Vagina (tissue), 2 donors: ENCODE measurements around the gene RGS2.

Experiments used
- CTCF ChIP-seq, 3 experiments: fragments of 450-650 bp in 2 of 3; fragments of 200-600 bp in 1 of 3; sonication (generic) in 1 of 3; IDR thresholded peaks; one replicate each; pipeline ENCODE4 v1.5.1; 2017 to 2019; ENCODE audit warnings: antibody characterized with exemption in 3 of 3, mild to moderate bottlenecking in 2 of 3, moderate library complexity in 2 of 3
- POLR2A ChIP-seq, 2 donors: fragments of 450-650 bp; IDR thresholded peaks; one replicate each; pipeline ENCODE4 v1.6.1; 2017; ENCODE audit warnings: antibody characterized with exemption in 2 of 2, mild to moderate bottlenecking in 2 of 2, moderate library complexity in 2 of 2
- POLR2AphosphoS5 ChIP-seq, 2 donors: sonication (generic); formaldehyde crosslinking; IDR thresholded peaks; one replicate each; pipeline ENCODE4 v1.9.0; 2017; ENCODE audit warnings: antibody characterized with exemption in 2 of 2, mild to moderate bottlenecking in 2 of 2, low read depth in 1 of 2; ENCODE audit not compliant: insufficient read depth in 1 of 2

GRCh38 chr1:192824511-192824910 lies 15.7 kb downstream of the RGS2 start:
- TF ChIP-seq CTCF (IDR thresholded peaks at IDR 0.05) (no peak), POLR2A (IDR thresholded peaks at IDR 0.05) (no peak), POLR2AphosphoS5 (IDR thresholded peaks at IDR 0.05; ENCODE audit: insufficient read depth in 1 of 2, low read depth in 1 of 2) (no peak)
